ENCODE data around the gene NEUROD2.

DNA sequence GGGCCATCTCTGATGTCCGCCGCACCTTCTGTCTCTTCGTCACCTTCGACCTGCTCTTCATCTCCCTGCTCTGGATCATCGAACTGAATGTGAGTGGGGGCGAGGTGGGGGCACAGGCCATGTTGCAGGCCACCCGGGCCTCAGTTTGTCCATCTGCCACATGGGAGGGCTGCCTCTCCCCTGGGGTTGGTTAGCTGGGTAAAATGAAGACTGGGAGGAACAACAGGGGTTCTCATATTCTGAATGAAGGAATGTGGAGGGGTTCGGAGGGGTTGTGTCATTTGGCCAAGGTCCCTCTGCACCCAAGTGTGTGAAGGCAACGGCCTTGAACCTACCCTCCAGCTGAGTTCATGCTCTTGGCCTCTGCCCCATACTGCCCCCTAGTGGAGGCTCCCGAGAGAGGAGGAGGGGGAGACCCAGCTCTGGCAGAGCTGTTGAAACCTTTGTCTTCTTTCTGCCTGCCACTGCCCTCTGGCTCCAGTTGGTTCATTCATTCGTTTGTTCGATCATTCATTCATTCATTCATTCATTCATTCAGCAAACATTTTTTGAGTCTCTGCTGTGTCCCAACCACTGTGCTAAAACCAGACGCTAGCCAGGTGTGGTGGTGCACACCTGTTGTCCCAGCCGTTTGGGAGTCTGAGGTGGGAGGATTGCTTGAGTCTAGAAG, 46.1 kb upstream of the NEUROD2 start:
- TF ChIP-seq, protein P1, sequence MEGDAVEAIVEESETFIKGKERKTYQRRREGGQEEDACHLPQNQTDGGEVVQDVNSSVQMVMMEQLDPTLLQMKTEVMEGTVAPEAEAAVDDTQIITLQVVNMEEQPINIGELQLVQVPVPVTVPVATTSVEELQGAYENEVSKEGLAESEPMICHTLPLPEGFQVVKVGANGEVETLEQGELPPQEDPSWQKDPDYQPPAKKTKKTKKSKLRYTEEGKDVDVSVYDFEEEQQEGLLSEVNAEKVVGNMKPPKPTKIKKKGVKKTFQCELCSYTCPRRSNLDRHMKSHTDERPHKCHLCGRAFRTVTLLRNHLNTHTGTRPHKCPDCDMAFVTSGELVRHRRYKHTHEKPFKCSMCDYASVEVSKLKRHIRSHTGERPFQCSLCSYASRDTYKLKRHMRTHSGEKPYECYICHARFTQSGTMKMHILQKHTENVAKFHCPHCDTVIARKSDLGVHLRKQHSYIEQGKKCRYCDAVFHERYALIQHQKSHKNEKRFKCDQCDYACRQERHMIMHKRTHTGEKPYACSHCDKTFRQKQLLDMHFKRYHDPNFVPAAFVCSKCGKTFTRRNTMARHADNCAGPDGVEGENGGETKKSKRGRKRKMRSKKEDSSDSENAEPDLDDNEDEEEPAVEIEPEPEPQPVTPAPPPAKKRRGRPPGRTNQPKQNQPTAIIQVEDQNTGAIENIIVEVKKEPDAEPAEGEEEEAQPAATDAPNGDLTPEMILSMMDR (IDR thresholded peaks at IDR 0.05; ENCODE audit: low read length) = peak; percentile 95
- TF ChIP-seq EZH2 (optimal IDR thresholded peaks at IDR 0.05; ENCODE audit: low read depth, low read length) (no peak), EZH2phosphoT487 (IDR thresholded peaks at IDR 0.05; ENCODE audit: low read length) (no peak)

Measured in MM.1S (cell line).